ENCODE results near the gene TAX1BP3. TPM values are rescaled to one million over a fixed set of nuclear protein-coding genes. Genes with fewer than 3 reads are reported as not detected.
A peak's percentile ranks its signal among the peaks of the same experiment; 100 is the strongest.

Gene TAX1BP3
- total RNA-seq, 2 donors from 2014 or later, result 69.6 to 86.8 TPM

DNA sequence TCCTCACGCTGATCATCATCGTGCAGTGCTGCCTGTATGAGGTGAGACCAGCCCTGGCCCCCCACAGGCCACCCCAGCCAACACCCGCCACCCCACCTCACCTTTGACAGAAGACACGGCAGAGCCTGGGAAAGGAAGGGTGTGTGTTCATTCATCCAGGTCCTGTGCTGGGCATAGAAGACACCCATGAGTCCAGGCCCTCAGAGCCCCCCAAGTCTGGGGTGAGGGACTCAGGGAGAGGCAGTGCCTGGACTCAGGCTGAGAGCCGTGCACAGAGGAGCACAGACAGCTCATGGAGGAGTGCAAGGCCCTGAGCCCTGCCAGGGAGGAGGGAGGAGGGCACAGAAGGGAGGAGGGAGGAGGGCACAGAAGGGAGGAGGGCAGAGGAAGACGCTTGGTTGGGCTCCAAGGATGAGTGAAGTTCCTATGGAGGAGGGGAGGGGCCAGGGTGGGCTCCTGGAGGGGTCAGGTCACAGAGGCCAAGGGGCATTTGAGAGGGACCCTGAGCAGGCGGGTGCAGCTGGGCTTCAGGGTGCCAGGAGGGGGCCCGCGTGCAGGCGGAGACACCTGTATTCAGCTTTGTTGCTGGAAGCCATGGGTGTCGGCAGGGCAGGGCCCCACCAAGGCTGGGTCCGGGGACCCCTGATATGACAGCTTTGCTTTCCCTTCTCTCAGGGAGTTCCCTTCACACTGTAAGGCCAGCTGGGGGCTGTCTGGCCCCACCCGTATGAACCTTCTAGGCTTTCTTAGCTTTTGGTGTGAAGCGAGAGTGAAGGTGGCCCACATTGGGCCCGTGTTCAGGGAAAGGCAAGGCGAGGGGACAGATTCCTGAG is 11.4 kb downstream of the TAX1BP3 start:
- H3K9me3 Mint-ChIP-seq, result no peaks in the 10 kb centered on the region
- H3K36me3 Mint-ChIP-seq (ENCODE audit: low read depth), result peaks cover 29% of the 10 kb centered on the region
- TF ChIP-seq CTCF (conservative IDR thresholded peaks at IDR 0.05), result no peak
- Histone ChIP-seq H3K36me3 (ENCODE audit: control insufficient read depth, insufficient read depth, low read length) (peaks cover 11% of the 10 kb centered on the region), H3K9me3 (ENCODE audit: control insufficient read depth, low read length) (no peaks in the 10 kb centered on the region), H3K4me3 (ENCODE audit: low read length) (no peak overlapping the region), H3K27me3 (ENCODE audit: control insufficient read depth, insufficient read depth, low read length, poor library complexity, severe bottlenecking) (no peaks in the 10 kb centered on the region), H3K9ac (ENCODE audit: extremely low read depth, low read length, poor library complexity, severe bottlenecking) (no peak overlapping the region), H3K27ac (ENCODE audit: low read depth, low read length) (no peak overlapping the region), H3K4me1 (ENCODE audit: control insufficient read depth, insufficient read depth, low read length) (no peaks in the 10 kb centered on the region)
- no peak overlapping the region for H3K4me3 Mint-ChIP-seq
- no peaks in the 10 kb centered on the region for H3K4me1 Mint-ChIP-seq
- no peak for DNase-seq
- H3K27me3 Mint-ChIP-seq (ENCODE audit: insufficient read depth), result no peaks in the 10 kb centered on the region
- H3K27ac Mint-ChIP-seq, result peak overlapping the region; percentile 13
- 94% methylated on average over 12 to 16 of the region's 16 CpGs for WGBS, 2 experiments (ENCODE audit: insufficient coverage in 1 of 2, insufficient read length in 1 of 2)

- peaks cover 7% of the 10 kb centered on the region for H3K36me3 ChIP-seq (ENCODE audit: control insufficient read depth, insufficient read depth, low read length)
- Mint-ChIP-seq H3K4me1 (no peaks in the 10 kb centered on the region), H3K36me3 (ENCODE audit: low read depth) (peaks cover 26% of the 10 kb centered on the region), H3K27ac (peak overlapping the region; percentile 13), H3K9me3 (no peaks in the 10 kb centered on the region), H3K27me3 (ENCODE audit: insufficient read depth) (no peaks in the 10 kb centered on the region), H3K4me3 (no peak overlapping the region)
- H3K27me3 ChIP-seq (ENCODE audit: control insufficient read depth, insufficient read depth, low read length, poor library complexity, severe bottlenecking), result no peaks in the 10 kb centered on the region
- H3K4me3 ChIP-seq (ENCODE audit: low read length), result no peak overlapping the region
- no peak for TF ChIP-seq CTCF (conservative IDR thresholded peaks at IDR 0.05)
- WGBS, 2 experiments (ENCODE audit: insufficient coverage in 1 of 2, insufficient read length in 1 of 2), result 93 to 98% methylated on average over 13 to 15 of the region's 16 CpGs
- no peak for DNase-seq
- H3K27ac ChIP-seq (ENCODE audit: low read depth, low read length), result no peak overlapping the region
- H3K4me1 ChIP-seq (ENCODE audit: control insufficient read depth, insufficient read depth, low read length), result no peaks in the 10 kb centered on the region
- H3K9ac ChIP-seq (ENCODE audit: extremely low read depth, low read length, poor library complexity, severe bottlenecking), result no peak overlapping the region
- no peaks in the 10 kb centered on the region for H3K9me3 ChIP-seq (ENCODE audit: control insufficient read depth, low read length)
Measured at GRCh38 chr17:3656353-3656752, 12.0 kb downstream of the TAX1BP3 start.

- 97 to 100% methylated on average over 3 to 8 of the region's 11 CpGs for WGBS, 2 experiments (ENCODE audit: insufficient coverage in 1 of 2, insufficient read length in 1 of 2)
- H3K36me3 Mint-ChIP-seq (ENCODE audit: low read depth), result peaks cover 26% of the 10 kb centered on the region
- H3K4me3 ChIP-seq (ENCODE audit: low read length), result no peak overlapping the region
- H3K9me3 Mint-ChIP-seq, result no peaks in the 10 kb centered on the region
- H3K4me1 ChIP-seq (ENCODE audit: control insufficient read depth, insufficient read depth, low read length), result no peaks in the 10 kb centered on the region
- no peaks in the 10 kb centered on the region for H3K9me3 ChIP-seq (ENCODE audit: control insufficient read depth, low read length)
- H3K4me1 Mint-ChIP-seq, result no peaks in the 10 kb centered on the region
- no peak overlapping the region for H3K27ac Mint-ChIP-seq
- no peak overlapping the region for H3K27ac ChIP-seq (ENCODE audit: low read depth, low read length)
- no peak overlapping the region for H3K4me3 Mint-ChIP-seq
- TF ChIP-seq CTCF (conservative IDR thresholded peaks at IDR 0.05), result no peak
- H3K9ac ChIP-seq (ENCODE audit: extremely low read depth, low read length, poor library complexity, severe bottlenecking), result no peak overlapping the region
- peak; percentile 46 for DNase-seq
- H3K27me3 ChIP-seq (ENCODE audit: control insufficient read depth, insufficient read depth, low read length, poor library complexity, severe bottlenecking), result no peaks in the 10 kb centered on the region
- no peaks in the 10 kb centered on the region for H3K27me3 Mint-ChIP-seq (ENCODE audit: insufficient read depth)
- H3K36me3 ChIP-seq (ENCODE audit: control insufficient read depth, insufficient read depth, low read length), result peaks cover 1% of the 10 kb centered on the region
Measured at GRCh38 chr17:3655766-3656165, 12.6 kb downstream of the TAX1BP3 start.
